ENCODE results near the gene FBLN7. TPM values are rescaled to one million over a fixed set of nuclear protein-coding genes. Genes with fewer than 3 reads are reported as not detected.
"Not testable (repeated sequence)": the region's sequence is repeated elsewhere in the genome, so short reads cannot be mapped to it uniquely, and the experiment has no call there.

Gene FBLN7
- total RNA-seq, 1 donor from 2014 or later, result not detected

GRCh38 chr2:112139661-112140204 lies 1.5 kb downstream of the FBLN7 start:
- H3K27ac ChIP-seq (ENCODE audit: low read depth, low read length); H3K9me3 Mint-ChIP-seq (ENCODE audit: unreplicated experiment); H3K9me3 ChIP-seq (ENCODE audit: insufficient read depth, low read depth, low read length); FAIRE-seq; DNase-seq (ENCODE audit: low read depth); H3K4me1 Mint-ChIP-seq (ENCODE audit: low read depth, unreplicated experiment); H3K4me3 Mint-ChIP-seq (ENCODE audit: unreplicated experiment); H3K36me3 Mint-ChIP-seq (ENCODE audit: low read depth, unreplicated experiment); H3K79me2 ChIP-seq (ENCODE audit: insufficient read depth, low read length); H3K27ac Mint-ChIP-seq (ENCODE audit: unreplicated experiment); H3K4me1 ChIP-seq (ENCODE audit: insufficient read depth, low read length); H3K36me3 ChIP-seq (ENCODE audit: insufficient read depth, low read length); H3K9ac ChIP-seq (ENCODE audit: low read length); H4K20me1 ChIP-seq (ENCODE audit: insufficient read depth, low read length); H3K4me3 ChIP-seq (ENCODE audit: insufficient read depth, low read depth, low read length): not testable (repeated sequence)
- peaks cover 49% of the 10 kb centered on the region for H3K27me3 Mint-ChIP-seq (ENCODE audit: low read depth, unreplicated experiment)
- Histone ChIP-seq H3K27me3 (ENCODE audit: insufficient read depth, low read length) (peaks cover 12% of the 10 kb centered on the region), H3K4me2 (ENCODE audit: low read length) (peak overlapping the region; percentile 63), H2AFZ (ENCODE audit: low read depth, low read length) (peak overlapping the region; percentile 34)

DNA sequence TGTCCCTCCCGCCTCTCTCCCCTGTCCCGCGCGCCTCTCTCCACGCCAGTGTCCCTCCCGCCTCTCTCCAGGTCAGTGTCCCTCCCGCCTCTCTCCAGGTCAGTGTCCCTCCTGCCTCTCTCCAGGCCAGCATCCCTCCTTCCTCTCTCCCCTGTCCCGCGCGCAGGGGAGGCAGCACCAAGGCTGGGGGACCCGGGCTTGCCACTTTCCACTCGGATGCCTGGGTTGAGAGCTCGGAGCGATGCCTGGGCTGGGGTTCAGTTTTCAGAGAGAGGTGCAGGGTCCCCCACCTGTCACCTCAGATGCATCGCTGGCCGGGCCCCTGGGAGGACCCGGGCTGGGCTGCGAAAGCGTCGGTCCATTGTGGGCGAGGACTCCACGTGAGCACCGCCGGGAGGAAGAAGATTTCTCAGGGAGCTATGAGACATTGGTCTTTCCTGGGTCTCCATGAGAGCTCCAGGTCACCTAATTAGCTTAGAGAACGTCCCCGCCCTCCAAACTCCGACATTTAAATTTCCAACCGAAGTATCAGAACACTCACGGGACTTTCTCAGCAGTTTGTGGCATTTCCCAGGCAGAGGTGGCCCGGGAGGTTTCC lies 2.1 kb downstream of the FBLN7 start:
- Mint-ChIP-seq H3K27me3 (ENCODE audit: low read depth, unreplicated experiment) (peaks cover 49% of the 10 kb centered on the region), H3K4me1 (ENCODE audit: low read depth, unreplicated experiment) (no peaks in the 10 kb centered on the region), H3K27ac (ENCODE audit: unreplicated experiment) (no peak overlapping the region), H3K36me3 (ENCODE audit: low read depth, unreplicated experiment) (no peaks in the 10 kb centered on the region), H3K4me3 (ENCODE audit: unreplicated experiment) (peak overlapping the region; percentile 31), H3K9me3 (ENCODE audit: unreplicated experiment) (no peaks in the 10 kb centered on the region)
- Histone ChIP-seq H3K27me3 (ENCODE audit: insufficient read depth, low read length) (peaks cover 12% of the 10 kb centered on the region), H4K20me1 (ENCODE audit: insufficient read depth, low read length) (no peaks in the 10 kb centered on the region), H3K9me3 (ENCODE audit: insufficient read depth, low read depth, low read length) (no peaks in the 10 kb centered on the region), H3K9ac (ENCODE audit: low read length) (no peak overlapping the region), H2AFZ (ENCODE audit: low read depth, low read length) (peak overlapping the region; percentile 34), H3K79me2 (ENCODE audit: insufficient read depth, low read length) (no peaks in the 10 kb centered on the region), H3K27ac (ENCODE audit: low read depth, low read length) (no peak overlapping the region), H3K4me1 (ENCODE audit: insufficient read depth, low read length) (peaks cover 7% of the 10 kb centered on the region), H3K36me3 (ENCODE audit: insufficient read depth, low read length) (no peaks in the 10 kb centered on the region), H3K4me3 (ENCODE audit: insufficient read depth, low read depth, low read length) (no peak overlapping the region), H3K4me2 (ENCODE audit: low read length) (peak overlapping the region; percentile 63)
- FAIRE-seq, result no peak
- TF ChIP-seq EZH2 (IDR thresholded peaks at IDR 0.05; ENCODE audit: insufficient read depth, low read length), result no peak
- TF ChIP-seq, protein P1, sequence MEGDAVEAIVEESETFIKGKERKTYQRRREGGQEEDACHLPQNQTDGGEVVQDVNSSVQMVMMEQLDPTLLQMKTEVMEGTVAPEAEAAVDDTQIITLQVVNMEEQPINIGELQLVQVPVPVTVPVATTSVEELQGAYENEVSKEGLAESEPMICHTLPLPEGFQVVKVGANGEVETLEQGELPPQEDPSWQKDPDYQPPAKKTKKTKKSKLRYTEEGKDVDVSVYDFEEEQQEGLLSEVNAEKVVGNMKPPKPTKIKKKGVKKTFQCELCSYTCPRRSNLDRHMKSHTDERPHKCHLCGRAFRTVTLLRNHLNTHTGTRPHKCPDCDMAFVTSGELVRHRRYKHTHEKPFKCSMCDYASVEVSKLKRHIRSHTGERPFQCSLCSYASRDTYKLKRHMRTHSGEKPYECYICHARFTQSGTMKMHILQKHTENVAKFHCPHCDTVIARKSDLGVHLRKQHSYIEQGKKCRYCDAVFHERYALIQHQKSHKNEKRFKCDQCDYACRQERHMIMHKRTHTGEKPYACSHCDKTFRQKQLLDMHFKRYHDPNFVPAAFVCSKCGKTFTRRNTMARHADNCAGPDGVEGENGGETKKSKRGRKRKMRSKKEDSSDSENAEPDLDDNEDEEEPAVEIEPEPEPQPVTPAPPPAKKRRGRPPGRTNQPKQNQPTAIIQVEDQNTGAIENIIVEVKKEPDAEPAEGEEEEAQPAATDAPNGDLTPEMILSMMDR (IDR thresholded peaks at IDR 0.05; ENCODE audit: insufficient read depth, low read depth, low read length), result no peak
- no peak for DNase-seq (ENCODE audit: low read depth)

- no peak overlapping the region for H3K27ac ChIP-seq (ENCODE audit: low read depth, low read length)
- no peak overlapping the region for H3K27ac Mint-ChIP-seq (ENCODE audit: unreplicated experiment)
- peaks cover 12% of the 10 kb centered on the region for H3K27me3 ChIP-seq (ENCODE audit: insufficient read depth, low read length)
- no peaks in the 10 kb centered on the region for H3K79me2 ChIP-seq (ENCODE audit: insufficient read depth, low read length)
- no peak overlapping the region for H2AFZ ChIP-seq (ENCODE audit: low read depth, low read length)
- peaks cover 44% of the 10 kb centered on the region for H3K27me3 Mint-ChIP-seq (ENCODE audit: low read depth, unreplicated experiment)
- H3K36me3 ChIP-seq (ENCODE audit: insufficient read depth, low read length), result no peaks in the 10 kb centered on the region
- H3K9me3 Mint-ChIP-seq (ENCODE audit: unreplicated experiment), result no peaks in the 10 kb centered on the region
- no peaks in the 10 kb centered on the region for H3K4me1 Mint-ChIP-seq (ENCODE audit: low read depth, unreplicated experiment)
- H3K9ac ChIP-seq (ENCODE audit: low read length), result no peak overlapping the region
- no peaks in the 10 kb centered on the region for H4K20me1 ChIP-seq (ENCODE audit: insufficient read depth, low read length)
- no peak overlapping the region for H3K4me3 ChIP-seq (ENCODE audit: insufficient read depth, low read depth, low read length)
- no peak for DNase-seq (ENCODE audit: low read depth)
- no peaks in the 10 kb centered on the region for H3K9me3 ChIP-seq (ENCODE audit: insufficient read depth, low read depth, low read length)
- no peak for FAIRE-seq
- H3K4me1 ChIP-seq (ENCODE audit: insufficient read depth, low read length), result peaks cover 7% of the 10 kb centered on the region
- TF ChIP-seq EZH2 (IDR thresholded peaks at IDR 0.05; ENCODE audit: insufficient read depth, low read length), result no peak
- TF ChIP-seq, protein P1 (IDR thresholded peaks at IDR 0.05; ENCODE audit: insufficient read depth, low read depth, low read length), result no peak
- H3K36me3 Mint-ChIP-seq (ENCODE audit: low read depth, unreplicated experiment), result no peaks in the 10 kb centered on the region
- H3K4me3 Mint-ChIP-seq (ENCODE audit: unreplicated experiment), result no peak overlapping the region
- H3K4me2 ChIP-seq (ENCODE audit: low read length), result peak overlapping the region; percentile 63
Observed at GRCh38 chr2:112140899-112141625, 2.9 kb downstream of the FBLN7 start.

Measured in astrocyte (in vitro differentiated cells and primary cell).